Stimulated activated CD8-positive, alpha-beta memory T cell treated with anti-CD3 and anti-CD28 coated beads, Interleukin-15, amount 100 ng/mL, for 4 hours (primary cell): ENCODE data around the gene SEMA7A.

Source experiments
- DNase-seq, 2 donors: peaks; one replicate each; pipeline ENCODE4 v3.0.0-alpha.2; 2020; ENCODE audit warnings: low read depth in 2 of 2

The SEMA7A gene

DNA sequence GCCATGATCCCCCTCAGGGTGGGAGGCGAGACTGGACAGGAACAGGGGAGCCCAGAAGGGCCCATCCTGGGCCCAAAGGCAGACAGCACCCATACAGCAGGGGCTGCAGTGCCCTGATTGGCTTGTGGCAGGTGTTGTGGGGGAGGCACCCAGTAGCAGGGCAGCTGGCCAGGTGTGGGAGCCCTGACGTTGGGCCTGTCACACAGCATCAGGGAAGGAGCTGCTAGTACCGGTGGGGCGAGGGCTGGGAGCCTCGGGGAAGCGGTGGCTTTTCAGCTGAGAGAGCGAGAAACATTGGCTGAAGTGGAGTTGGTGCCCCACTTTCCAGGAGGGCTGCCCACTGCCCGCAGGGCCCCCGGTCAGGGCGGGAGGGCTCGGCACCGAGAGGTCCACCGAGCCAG is 46.6 kb downstream of the SEMA7A start:
- DNase-seq = no peak

DNA sequence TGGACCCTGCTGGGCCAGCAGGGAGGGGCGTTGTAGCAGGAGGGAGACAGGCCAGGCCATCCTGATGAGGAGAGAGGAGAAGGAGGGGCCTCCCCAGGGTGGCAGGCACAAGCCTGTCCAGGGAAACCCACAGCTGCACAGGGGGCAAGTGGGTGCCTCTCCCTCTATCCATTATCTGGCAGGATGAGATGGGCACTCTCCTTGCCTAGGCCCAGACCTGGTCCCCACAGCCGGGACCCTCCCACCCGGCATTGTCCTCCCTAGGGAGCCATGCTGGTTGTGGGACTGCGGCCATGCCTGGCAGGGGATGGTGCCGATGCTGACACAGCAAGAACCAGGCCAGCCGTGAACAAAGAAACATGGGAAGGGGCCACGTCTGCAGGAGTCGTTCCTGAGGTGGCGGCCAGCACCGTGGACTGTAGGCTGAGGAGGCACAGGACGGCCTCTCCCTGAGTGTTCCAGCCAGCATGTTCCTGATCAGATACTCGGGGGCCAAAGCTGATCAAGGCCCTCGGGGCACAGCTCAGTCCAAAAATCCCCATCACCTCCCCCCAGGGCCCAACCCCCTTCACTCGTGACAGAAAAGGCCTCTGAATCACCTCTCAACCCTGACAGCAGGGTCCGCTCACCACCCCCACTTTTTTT is 47.1 kb downstream of the SEMA7A start:
- no peak for DNase-seq

DNA sequence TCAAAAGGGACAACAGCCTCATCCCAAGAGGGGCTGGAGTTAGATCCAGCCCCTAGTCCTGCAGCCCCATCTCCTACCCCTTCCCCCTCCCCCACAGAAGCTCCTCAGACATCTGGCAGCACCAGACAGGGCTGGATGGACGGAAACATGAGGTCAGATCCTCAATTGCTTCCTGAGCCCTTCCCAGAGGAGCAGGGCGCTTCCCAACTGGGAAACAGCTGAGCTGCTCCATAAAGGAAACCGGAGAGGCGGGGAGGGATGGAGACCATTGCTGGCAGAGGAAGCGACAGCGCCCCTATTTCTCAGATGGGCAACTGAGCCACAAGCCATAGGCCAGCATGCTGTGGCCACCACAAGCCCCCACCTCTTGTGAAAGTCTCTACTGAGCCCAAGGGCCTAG is 48.0 kb downstream of the SEMA7A start:
- no peak for DNase-seq

DNA sequence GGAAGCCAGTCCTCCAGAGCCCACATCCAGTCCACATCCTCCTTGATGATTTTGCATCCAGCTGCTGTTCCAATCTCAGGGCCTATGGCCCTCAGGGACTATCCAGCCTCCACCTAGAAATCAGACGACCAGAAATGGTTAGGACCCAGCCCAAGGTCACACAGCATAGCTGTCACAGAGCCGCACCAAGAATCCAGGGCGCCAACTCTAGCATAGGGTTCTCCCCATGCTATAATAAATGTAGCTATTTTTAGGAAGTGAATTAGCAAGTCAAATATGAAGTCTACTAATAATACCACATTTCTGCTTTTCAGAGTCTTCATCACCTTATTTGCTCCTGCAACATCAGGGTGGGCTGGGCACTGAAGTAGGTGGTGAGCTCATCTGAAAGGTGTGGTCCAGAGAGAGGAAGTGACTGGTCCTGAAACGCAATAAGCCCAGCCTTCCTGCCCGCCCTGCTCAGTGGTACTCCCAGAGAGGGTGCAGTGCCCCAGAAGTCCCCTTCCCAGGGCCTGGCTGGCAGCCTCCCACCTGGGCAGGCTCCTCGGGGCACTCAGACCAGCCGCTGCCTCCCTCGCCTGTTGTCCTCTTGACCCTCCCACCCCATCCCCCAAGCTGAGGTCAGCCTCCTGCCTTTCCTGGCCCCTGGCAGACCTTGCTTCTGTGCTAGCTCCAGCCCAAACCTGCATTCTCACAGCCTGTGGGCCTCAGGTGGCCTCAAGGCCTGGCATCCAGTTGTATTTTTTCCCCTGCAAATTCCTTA is 48.7 kb downstream of the SEMA7A start:
- DNase-seq = peak in 1 of 2 donors; percentile 61

GRCh38 chr15:74384566-74384880 is 49.2 kb downstream of the SEMA7A start:
- no peak for DNase-seq

DNA sequence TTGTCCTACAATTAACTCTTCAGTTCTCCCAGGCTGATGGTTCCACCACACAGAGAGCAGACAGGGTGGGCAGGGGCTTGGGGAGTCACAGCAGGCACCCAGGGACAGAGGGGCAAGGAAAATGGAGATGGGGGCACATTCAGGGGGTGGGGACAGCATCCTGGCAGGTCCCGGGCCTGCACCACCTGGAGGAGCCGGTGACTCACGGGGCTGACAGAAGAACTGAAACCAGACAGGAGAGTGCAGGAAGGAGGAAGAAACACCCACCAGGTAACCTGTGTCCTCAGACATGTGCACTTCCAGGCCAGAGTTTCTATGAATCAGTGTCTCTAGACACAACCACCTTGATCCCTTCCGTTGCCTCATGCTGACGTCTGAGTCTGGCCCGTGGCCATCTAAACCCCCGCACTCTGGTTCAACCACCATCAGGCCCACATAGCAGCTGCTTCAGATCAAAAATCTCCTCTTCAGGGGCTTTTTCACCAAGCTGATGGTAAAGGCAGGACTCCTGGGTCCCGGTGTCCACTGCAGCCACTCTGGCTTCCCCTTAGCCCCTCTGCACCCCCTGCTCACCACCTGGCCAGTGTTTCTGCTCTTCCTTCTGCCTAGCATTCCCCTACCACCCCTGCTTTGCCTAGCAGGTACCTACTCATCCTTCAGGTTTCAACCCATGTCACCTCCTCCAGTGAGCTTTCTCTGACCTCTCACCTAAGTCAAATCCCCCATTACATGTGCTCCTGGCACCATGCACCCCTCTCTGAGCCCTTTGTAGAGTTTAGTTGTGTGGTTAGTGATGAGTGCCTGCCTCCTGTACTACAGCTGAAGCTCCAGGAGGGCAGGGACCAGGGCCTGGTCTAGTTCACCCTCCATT is 49.8 kb downstream of the SEMA7A start:
- peak; percentile 68 to 78 for DNase-seq

- DNase-seq = no peak
Observed at GRCh38 chr15:74383286-74383685, 50.5 kb downstream of the SEMA7A start.

GRCh38 chr15:74382004-74382816 is 51.5 kb downstream of the SEMA7A start:
- peak in 1 of 2 donors; percentile 61 for DNase-seq

DNA sequence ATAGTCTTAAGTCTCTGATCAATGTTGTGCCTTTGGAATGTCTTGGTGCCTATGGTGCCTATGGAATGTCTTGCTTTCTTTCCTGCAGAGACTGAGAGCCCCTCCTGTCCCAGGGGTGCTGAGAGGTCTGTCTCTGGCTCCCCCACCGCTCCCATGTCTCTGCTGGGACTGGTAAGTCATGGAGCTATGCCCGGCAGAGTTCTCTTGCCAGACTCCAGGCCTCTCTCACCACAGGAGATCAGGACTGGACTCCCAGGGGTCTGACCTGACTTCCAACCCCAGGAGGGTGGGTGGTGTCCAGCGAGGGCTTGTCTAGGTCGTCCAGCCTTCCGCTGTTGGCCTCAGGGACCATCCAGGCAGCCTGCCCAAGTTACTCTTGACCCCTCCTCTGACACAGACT is 52.3 kb downstream of the SEMA7A start:
- no peak for DNase-seq

GRCh38 chr15:74381190-74381453 is 52.6 kb downstream of the SEMA7A start:
- DNase-seq = no peak

DNA sequence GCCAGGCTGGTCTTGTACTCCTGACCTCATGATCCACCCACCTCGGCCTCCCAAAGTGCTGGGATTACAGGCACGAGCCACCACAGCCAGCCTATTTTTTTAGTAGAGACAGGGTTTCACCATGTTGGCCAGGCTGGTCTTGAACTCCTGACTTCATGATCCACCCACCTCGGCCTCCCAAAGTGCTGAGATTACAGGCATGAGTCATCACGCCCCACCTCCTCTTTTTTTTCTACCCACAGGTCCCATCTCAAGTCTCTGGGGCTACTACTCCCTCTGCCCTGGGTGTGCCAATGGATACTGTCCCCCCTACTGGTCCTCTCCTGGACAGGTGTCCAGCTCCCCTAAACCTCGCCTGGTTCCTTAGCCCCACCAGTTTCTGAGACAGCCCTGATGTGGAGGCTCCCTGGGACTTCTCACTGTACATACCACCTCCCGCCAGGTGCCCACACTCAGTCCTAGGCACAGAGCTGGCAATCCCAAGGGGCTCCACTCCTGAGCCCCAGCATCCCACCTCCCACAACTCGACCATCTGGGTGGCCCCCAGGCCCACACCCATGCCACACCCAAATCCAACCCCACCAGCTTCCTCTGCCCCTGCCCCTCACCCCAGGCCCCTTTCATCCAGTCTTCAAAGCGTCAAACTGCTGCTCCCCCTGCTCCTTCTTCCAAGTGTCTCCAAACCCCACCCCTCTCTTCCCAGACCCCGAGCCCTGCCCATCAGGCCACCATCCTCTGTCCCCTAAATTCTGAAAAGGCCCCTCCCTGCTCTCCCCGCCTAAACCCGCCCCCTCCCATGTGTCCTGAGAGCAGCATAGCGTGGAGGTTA is 53.2 kb downstream of the SEMA7A start:
- DNase-seq = no peak

DNA sequence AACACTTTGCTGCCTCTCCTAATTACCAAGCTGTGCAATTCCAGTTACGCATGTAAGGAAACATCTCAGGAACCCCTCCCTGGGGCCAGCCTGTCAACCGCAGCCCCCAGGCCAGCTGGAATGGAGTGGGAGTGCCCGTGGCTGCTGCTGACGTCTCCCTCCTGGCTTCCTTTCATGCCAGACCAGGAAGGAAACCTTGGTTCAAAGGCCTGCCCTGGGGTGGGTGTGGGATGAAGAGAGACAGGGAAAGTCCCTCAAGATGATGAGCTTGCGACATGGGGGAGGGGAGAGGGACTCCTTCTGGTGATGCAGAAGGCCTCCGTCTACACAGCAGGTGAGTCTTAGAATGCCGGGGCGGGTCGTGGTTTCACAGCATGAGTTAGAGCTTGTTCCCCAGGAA is 54.9 kb downstream of the SEMA7A start:
- peak in 1 of 2 donors; percentile 64 for DNase-seq

GRCh38 chr15:74377831-74378766 is 55.7 kb downstream of the SEMA7A start:
- no peak for DNase-seq

DNA sequence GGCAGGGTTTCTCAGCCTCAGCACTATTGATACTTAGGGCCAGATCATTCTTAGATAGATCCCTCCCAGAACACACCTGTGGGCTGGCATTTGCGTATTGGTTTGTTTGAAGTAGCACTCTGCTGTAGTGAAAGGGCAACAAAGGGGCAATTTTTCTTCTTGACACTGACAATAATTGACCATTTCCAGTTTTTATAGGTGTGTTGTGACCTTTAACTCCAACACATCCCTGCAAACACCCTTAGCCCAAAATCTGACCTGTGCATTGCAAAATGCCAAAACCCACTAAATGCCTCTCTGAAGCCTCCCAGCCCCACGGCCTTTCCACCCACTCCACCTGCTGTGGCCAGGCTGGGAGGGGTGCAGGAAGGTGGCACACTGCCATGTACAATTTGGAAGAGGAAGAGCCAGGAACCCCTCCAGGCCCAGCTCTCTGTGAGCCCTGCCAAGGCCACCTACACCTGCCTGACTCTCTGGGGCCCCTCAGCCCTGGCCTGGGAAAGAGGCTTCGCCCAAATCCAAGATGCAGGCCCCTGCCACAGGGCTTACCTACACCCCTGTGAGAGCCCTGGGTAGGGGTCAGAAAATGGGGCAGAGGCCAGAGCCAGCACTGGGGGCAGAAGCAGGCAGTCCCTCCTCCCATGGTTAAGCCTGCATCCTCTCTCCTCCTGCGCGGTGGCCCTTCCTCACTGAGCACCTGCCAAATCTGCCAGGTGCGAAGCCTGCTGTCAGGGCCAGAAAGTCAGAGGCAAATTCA is 56.8 kb downstream of the SEMA7A start:
- no peak for DNase-seq

DNA sequence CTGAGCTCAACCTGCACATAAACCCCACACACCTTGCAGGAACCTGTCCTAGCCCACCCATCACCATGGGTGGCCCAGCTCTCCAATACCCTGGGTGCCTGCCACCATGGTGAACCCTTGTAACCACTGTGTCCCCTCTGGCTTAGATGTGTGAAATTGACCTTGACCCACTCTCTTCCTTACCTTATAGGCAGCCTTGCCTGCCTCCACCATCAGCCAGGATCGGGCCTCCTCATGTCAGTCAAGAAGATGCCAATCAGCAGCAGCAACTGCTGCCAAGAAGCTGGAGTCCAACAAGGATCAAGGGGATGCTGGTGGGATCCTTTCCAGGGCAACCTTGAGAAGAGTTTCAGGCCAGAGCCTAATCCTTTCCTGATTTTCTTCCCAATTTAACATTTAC is 57.5 kb downstream of the SEMA7A start:
- DNase-seq = no peak

GRCh38 chr15:74375303-74375693 is 58.5 kb downstream of the SEMA7A start:
- peak; percentile 42 to 80 for DNase-seq

DNA sequence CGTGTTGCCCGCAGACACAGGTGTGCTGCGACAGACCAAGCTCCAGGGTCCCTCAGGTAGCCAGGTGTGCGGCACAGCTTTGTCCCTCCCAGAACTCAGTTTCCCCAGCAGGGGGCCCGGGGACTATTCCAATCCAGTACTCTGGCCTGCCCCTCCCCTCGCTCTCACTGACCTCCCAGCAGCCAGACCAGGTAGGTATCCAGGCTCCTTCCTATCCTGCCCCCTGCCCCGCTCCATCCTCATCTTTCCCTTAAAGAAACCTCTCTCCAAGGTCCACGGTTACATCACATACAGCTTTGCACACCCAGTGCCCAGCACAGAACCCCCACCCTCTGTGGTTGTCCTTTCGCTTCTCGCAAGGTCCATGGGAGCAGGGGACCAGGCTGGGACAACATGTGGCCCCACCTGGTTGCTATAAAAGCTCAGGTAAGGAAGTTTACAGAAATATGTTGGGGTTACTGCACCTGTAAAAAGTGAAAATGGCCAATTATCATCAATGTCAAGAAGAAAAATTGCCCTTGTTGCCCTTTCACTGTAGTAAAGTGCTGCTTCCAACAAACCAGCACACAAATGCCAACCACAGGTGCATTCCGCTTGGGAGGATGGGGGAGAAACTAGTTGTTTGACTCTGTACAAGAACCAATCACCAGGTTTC is 59.0 kb downstream of the SEMA7A start:
- no peak for DNase-seq

DNA sequence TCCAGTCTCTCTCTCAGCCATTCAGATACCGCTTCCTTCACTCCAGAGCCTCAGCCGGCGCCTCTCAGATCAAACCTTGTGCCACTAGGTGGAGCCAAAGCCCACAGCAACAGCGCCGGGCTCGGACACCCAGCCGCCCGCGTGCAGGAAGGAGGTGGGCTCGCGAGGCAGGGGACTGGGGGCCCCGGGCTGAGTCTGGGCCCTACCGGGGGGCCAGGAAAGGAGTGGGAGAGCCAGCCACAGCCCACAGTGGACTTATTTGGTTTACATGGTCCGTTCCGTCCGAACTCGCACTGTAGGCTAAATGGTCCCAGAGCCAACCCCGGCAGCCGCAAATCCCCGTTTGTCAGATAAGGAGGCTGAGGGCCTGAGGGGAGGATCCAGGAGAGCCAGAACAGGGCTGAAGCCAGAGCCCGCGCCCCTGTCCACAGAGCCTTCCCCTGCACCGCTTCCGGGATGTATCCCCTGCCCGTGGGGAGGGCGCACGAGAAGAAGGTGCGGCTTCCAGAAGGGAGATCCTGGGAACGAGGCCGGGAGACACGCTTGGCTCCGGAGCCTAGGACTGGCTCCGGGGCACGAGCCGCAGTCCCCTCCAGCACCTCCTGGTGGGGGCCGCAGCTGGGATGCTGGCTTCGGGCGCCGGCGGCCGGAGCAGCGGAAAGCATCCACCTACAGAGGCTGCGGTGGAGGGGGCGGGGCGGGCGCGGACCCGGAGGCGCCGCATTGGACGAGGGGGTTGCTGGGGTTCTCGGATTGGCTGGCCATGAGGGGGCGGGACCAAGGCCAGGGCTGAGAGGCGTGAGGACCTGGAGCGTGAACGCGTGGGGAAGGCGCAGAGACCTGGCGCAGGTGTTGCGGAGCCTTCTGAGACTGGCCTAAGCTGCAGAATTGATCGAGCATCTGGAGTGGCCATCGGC is 59.8 kb downstream of the SEMA7A start:
- peak; percentile 88 to 93 for DNase-seq
